ENCODE measurements around the gene DLX6. TPM values are rescaled to one million over a fixed set of nuclear protein-coding genes. Genes with fewer than 3 reads are reported as not detected.

The DLX6 gene
- total RNA-seq, 1 donor from 2014 or later: not detected

GRCh38 chr7:97009753-97010732, 4.7 kb downstream of the DLX6 start:
- Histone ChIP-seq H3K27me3 (ENCODE audit: control insufficient read depth in 3 of 3, insufficient read depth in 3 of 3, low read length in 3 of 3) (peaks cover 83 to 89% (median 87%) of the 10 kb centered on the region in 3 donors), H3K9me3 (ENCODE audit: control insufficient read depth in 3 of 3, low read length in 3 of 3) (no peaks in the 10 kb centered on the region), H3K36me3 (ENCODE audit: control insufficient read depth in 3 of 3, insufficient read depth in 3 of 3, low read length in 3 of 3) (no peaks in the 10 kb centered on the region), H3K4me1 (ENCODE audit: control insufficient read depth in 3 of 3, insufficient read depth in 3 of 3, low read length in 3 of 3) (peaks cover 4 to 13% (median 4%) of the 10 kb centered on the region in 3 donors), H3K4me3 (ENCODE audit: low read length in 3 of 3) (no peak overlapping the region), H3K27ac (ENCODE audit: low read depth, low read length) (no peak overlapping the region), H3K9ac (ENCODE audit: low read depth in 1 of 3, low read length in 3 of 3) (no peak overlapping the region)

- Histone ChIP-seq H3K4me1 (ENCODE audit: control insufficient read depth in 3 of 3, insufficient read depth in 3 of 3, low read length in 3 of 3) (peaks cover 0 to 9% (median 0%) of the 10 kb centered on the region in 3 donors), H3K9me3 (ENCODE audit: control insufficient read depth in 3 of 3, low read length in 3 of 3) (no peaks in the 10 kb centered on the region), H3K27ac (ENCODE audit: low read depth, low read length) (no peak overlapping the region), H3K36me3 (ENCODE audit: control insufficient read depth in 3 of 3, insufficient read depth in 3 of 3, low read length in 3 of 3) (no peaks in the 10 kb centered on the region), H3K9ac (ENCODE audit: low read depth in 1 of 3, low read length in 3 of 3) (no peak overlapping the region), H3K4me3 (ENCODE audit: low read length in 3 of 3) (no peak overlapping the region), H3K27me3 (ENCODE audit: control insufficient read depth in 3 of 3, insufficient read depth in 3 of 3, low read length in 3 of 3) (peaks cover 89 to 95% (median 93%) of the 10 kb centered on the region in 3 donors)
Measured at GRCh38 chr7:97011104-97011503, 5.8 kb downstream of the DLX6 start.

GRCh38 chr7:97011536-97012364, 6.4 kb downstream of the DLX6 start:
- Histone ChIP-seq H3K27me3 (ENCODE audit: control insufficient read depth in 3 of 3, insufficient read depth in 3 of 3, low read length in 3 of 3) (peaks cover 91 to 98% (median 96%) of the 10 kb centered on the region in 3 donors), H3K4me1 (ENCODE audit: control insufficient read depth in 3 of 3, insufficient read depth in 3 of 3, low read length in 3 of 3) (peaks cover 5 to 12% (median 6%) of the 10 kb centered on the region in 3 donors), H3K36me3 (ENCODE audit: control insufficient read depth in 3 of 3, insufficient read depth in 3 of 3, low read length in 3 of 3) (no peaks in the 10 kb centered on the region), H3K9me3 (ENCODE audit: control insufficient read depth in 3 of 3, low read length in 3 of 3) (no peaks in the 10 kb centered on the region), H3K27ac (ENCODE audit: low read depth, low read length) (no peak overlapping the region), H3K9ac (ENCODE audit: low read depth in 1 of 3, low read length in 3 of 3) (no peak overlapping the region), H3K4me3 (ENCODE audit: low read length in 3 of 3) (no peak overlapping the region)

- Histone ChIP-seq H3K27me3 (ENCODE audit: control insufficient read depth in 3 of 3, insufficient read depth in 3 of 3, low read length in 3 of 3) (peaks cover 91 to 98% (median 96%) of the 10 kb centered on the region in 3 donors), H3K4me3 (ENCODE audit: low read length in 3 of 3) (no peak overlapping the region), H3K27ac (ENCODE audit: low read depth, low read length) (no peak overlapping the region), H3K9ac (ENCODE audit: low read depth in 1 of 3, low read length in 3 of 3) (no peak overlapping the region), H3K9me3 (ENCODE audit: control insufficient read depth in 3 of 3, low read length in 3 of 3) (no peaks in the 10 kb centered on the region), H3K36me3 (ENCODE audit: control insufficient read depth in 3 of 3, insufficient read depth in 3 of 3, low read length in 3 of 3) (no peaks in the 10 kb centered on the region), H3K4me1 (ENCODE audit: control insufficient read depth in 3 of 3, insufficient read depth in 3 of 3, low read length in 3 of 3) (peaks cover 7 to 14% (median 13%) of the 10 kb centered on the region in 3 donors)
Measured at GRCh38 chr7:97012365-97013133, 7.2 kb downstream of the DLX6 start.

DNA sequence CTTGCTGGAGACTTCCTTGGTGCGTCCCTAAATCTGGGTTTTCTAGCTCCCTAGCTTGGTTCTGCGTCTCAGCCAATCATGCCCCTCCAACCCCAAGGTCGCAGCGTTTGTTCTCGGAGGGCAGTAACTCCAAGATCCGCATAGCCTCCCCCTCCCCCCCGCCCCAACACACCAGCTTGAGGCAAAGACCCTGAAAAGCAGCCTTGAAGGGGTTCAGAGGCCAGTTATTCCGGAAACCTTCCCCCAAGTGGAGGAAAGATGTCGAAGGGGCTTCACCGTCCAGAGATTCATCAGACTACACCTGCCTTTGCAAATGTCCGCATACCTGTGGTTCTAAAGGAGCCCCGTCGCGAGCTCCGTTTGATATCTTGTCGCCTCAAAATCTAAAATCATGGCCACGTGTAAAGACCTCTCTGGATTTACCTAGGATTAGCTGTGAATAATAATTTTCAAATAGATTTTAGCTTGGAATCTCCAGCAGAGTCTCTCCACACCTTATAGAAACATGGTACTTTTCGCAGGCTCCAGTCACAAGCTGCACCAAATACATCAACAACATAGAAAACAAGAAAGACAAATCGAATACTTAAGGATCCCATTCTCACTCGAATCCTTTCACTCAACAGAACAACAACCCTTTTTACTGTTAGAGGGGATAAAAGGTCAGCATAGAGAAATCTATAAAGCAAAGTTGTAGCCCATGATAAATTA, 7.9 kb downstream of the DLX6 start:
- Histone ChIP-seq H3K4me3 (ENCODE audit: low read length in 3 of 3) (no peak overlapping the region), H3K36me3 (ENCODE audit: control insufficient read depth in 3 of 3, insufficient read depth in 3 of 3, low read length in 3 of 3) (no peaks in the 10 kb centered on the region), H3K9me3 (ENCODE audit: control insufficient read depth in 3 of 3, low read length in 3 of 3) (no peaks in the 10 kb centered on the region), H3K9ac (ENCODE audit: low read depth in 1 of 3, low read length in 3 of 3) (no peak overlapping the region), H3K27ac (ENCODE audit: low read depth, low read length) (no peak overlapping the region), H3K4me1 (ENCODE audit: control insufficient read depth in 3 of 3, insufficient read depth in 3 of 3, low read length in 3 of 3) (peaks cover 7 to 20% (median 19%) of the 10 kb centered on the region in 3 donors), H3K27me3 (ENCODE audit: control insufficient read depth in 3 of 3, insufficient read depth in 3 of 3, low read length in 3 of 3) (peaks cover 91 to 98% (median 96%) of the 10 kb centered on the region in 3 donors)

DNA sequence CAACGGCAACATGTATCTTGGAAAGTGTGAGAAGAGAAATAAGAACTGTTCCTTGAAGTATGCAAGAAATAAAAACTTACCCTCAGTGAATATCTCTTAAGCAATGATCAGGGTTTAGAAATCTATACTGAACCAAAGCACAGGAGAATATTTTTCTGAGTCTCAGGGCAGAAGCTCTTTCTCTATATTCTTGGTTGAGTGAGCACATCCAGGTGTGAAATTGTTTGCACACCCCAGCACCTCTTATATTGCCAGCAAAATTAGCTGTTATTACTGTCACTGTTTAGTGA, 8.4 kb downstream of the DLX6 start:
- Histone ChIP-seq H3K9ac (ENCODE audit: low read depth in 1 of 3, low read length in 3 of 3) (no peak overlapping the region), H3K9me3 (ENCODE audit: control insufficient read depth in 3 of 3, low read length in 3 of 3) (no peaks in the 10 kb centered on the region), H3K4me1 (ENCODE audit: control insufficient read depth in 3 of 3, insufficient read depth in 3 of 3, low read length in 3 of 3) (peaks cover 7 to 21% (median 19%) of the 10 kb centered on the region in 3 donors), H3K27ac (ENCODE audit: low read depth, low read length) (no peak overlapping the region), H3K4me3 (ENCODE audit: low read length in 3 of 3) (no peak overlapping the region), H3K27me3 (ENCODE audit: control insufficient read depth in 3 of 3, insufficient read depth in 3 of 3, low read length in 3 of 3) (peaks cover 91 to 97% (median 94%) of the 10 kb centered on the region in 3 donors), H3K36me3 (ENCODE audit: control insufficient read depth in 3 of 3, insufficient read depth in 3 of 3, low read length in 3 of 3) (no peaks in the 10 kb centered on the region)

- H3K27ac ChIP-seq (ENCODE audit: low read depth, low read length): no peak overlapping the region
- no peaks in the 10 kb centered on the region for H3K36me3 ChIP-seq (ENCODE audit: control insufficient read depth in 3 of 3, insufficient read depth in 3 of 3, low read length in 3 of 3)
- peaks cover 7 to 21% (median 19%) of the 10 kb centered on the region in 3 donors for H3K4me1 ChIP-seq (ENCODE audit: control insufficient read depth in 3 of 3, insufficient read depth in 3 of 3, low read length in 3 of 3)
- H3K9ac ChIP-seq (ENCODE audit: low read depth in 1 of 3, low read length in 3 of 3): no peak overlapping the region
- H3K4me3 ChIP-seq (ENCODE audit: low read length in 3 of 3): no peak overlapping the region
- no peaks in the 10 kb centered on the region for H3K9me3 ChIP-seq (ENCODE audit: control insufficient read depth in 3 of 3, low read length in 3 of 3)
- H3K27me3 ChIP-seq (ENCODE audit: control insufficient read depth in 3 of 3, insufficient read depth in 3 of 3, low read length in 3 of 3): peaks cover 96 to 97% (median 96%) of the 10 kb centered on the region in 3 donors
Measured at GRCh38 chr7:97014145-97014750, 8.9 kb downstream of the DLX6 start.

DNA sequence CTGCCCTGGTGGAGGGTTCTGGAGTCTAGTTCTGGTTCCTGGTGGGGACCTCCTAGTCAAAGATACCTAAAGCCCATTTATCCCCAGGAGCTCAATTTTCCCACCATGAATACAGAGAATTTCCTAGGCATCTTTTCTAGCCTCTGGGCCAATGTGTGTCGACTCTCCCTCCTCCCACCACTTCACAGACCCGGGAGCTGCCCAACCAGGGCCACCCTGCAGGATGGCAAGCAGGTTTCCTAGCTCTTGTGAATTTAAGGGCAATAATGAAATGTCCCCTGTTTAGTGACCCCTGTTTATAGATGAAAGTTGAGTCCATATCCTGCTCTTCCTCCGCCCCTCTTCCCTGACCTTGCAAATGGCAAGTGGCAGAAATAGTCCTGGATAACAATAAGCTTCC, 9.9 kb downstream of the DLX6 start:
- H3K27me3 ChIP-seq (ENCODE audit: control insufficient read depth in 3 of 3, insufficient read depth in 3 of 3, low read length in 3 of 3): peaks cover 92 to 97% (median 96%) of the 10 kb centered on the region in 3 donors

More for the DNA sequence above, 9.9 kb downstream of the DLX6 start:
- Histone ChIP-seq H3K9ac (ENCODE audit: low read depth in 1 of 3, low read length in 3 of 3) (no peak overlapping the region), H3K36me3 (ENCODE audit: control insufficient read depth in 3 of 3, insufficient read depth in 3 of 3, low read length in 3 of 3) (no peaks in the 10 kb centered on the region), H3K4me1 (ENCODE audit: control insufficient read depth in 3 of 3, insufficient read depth in 3 of 3, low read length in 3 of 3) (peaks cover 7 to 21% (median 19%) of the 10 kb centered on the region in 3 donors), H3K4me3 (ENCODE audit: low read length in 3 of 3) (no peak overlapping the region), H3K27ac (ENCODE audit: low read depth, low read length) (no peak overlapping the region), H3K9me3 (ENCODE audit: control insufficient read depth in 3 of 3, low read length in 3 of 3) (no peaks in the 10 kb centered on the region)
